ENCODE results near the gene RIN2.

DNA sequence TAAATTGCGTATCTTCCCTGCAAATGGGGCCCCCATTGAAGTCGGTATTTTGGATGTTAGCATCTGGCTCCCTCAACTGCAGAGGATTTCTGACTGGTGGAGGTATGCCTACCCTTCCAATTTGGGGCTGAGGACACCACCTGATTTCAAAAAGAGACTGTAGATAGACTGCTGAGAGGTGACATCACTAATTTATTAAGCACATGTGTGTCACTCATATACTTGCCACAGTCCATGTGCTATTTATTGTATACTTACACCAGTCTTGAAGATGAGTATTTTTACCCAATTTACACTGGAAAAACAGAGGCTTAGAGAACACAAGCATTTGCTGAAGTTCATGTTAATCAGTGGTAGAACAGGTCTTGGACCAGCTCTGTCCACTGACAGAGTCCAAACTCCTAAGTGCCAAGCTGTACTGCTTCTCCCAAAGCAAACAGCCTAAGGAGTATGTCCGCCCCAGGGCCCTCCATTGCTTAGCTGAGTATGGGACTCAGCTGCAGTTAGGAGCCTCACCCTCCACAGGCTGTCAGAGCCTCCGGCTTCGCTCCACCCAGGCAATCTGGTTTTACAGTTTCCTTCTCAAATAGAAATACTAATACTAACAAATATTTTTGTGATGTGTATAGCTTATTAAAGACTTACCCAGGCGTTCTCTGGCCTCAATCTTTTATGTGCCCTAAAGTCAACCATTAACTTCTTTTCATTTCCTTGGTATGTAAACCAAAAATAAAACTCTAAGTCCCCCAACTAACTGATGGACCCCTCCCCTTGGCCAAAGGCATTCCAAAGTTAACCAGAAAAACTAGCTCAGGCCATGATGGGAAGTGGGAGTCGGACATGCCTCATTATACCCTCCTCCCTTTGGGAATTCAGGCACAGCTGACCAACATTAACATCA is 17.5 kb downstream of the RIN2 start:
- TF ChIP-seq, protein P1, sequence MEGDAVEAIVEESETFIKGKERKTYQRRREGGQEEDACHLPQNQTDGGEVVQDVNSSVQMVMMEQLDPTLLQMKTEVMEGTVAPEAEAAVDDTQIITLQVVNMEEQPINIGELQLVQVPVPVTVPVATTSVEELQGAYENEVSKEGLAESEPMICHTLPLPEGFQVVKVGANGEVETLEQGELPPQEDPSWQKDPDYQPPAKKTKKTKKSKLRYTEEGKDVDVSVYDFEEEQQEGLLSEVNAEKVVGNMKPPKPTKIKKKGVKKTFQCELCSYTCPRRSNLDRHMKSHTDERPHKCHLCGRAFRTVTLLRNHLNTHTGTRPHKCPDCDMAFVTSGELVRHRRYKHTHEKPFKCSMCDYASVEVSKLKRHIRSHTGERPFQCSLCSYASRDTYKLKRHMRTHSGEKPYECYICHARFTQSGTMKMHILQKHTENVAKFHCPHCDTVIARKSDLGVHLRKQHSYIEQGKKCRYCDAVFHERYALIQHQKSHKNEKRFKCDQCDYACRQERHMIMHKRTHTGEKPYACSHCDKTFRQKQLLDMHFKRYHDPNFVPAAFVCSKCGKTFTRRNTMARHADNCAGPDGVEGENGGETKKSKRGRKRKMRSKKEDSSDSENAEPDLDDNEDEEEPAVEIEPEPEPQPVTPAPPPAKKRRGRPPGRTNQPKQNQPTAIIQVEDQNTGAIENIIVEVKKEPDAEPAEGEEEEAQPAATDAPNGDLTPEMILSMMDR (IDR thresholded peaks at IDR 0.05 in 2 of 3, conservative IDR thresholded peaks at IDR 0.05 in 1 of 3; ENCODE audit: borderline replicate concordance in 1 of 3, insufficient read depth in 1 of 3, low read depth in 2 of 3, low read length in 2 of 3), result no peak
- no peak for TF ChIP-seq YY1 (IDR thresholded peaks at IDR 0.05; ENCODE audit: extremely low read depth, insufficient replicate concordance, low read depth, low read length)
- TF ChIP-seq, protein P2, sequence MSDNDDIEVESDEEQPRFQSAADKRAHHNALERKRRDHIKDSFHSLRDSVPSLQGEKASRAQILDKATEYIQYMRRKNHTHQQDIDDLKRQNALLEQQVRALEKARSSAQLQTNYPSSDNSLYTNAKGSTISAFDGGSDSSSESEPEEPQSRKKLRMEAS (IDR thresholded peaks at IDR 0.05), result no peak
- no peak for TF ChIP-seq POLR2AphosphoS5 (IDR thresholded peaks at IDR 0.05; ENCODE audit: low read depth, low read length)
- no peak for TF ChIP-seq EZH2 (IDR thresholded peaks at IDR 0.05)
- TF ChIP-seq RAD21 (IDR thresholded peaks at IDR 0.05; ENCODE audit: low read depth), result no peak

Data from HCT116 (cell line).